Heart left ventricle (tissue), 16 donors: ENCODE data around the gene STON1. TPM values are rescaled to one million over a fixed set of nuclear protein-coding genes. Genes with fewer than 3 reads are reported as not detected.
A peak's percentile ranks its signal among the peaks of the same experiment; 100 is the strongest.

Experiments
- ATAC-seq, 4 donors: fragments of 200-7000 bp; cut with Tn5 transposase; one replicate each; pipeline ENCODE4 v1.9.1; 2020 to 2022; ENCODE audit warnings: moderate library complexity in 4 of 4, mild to moderate bottlenecking in 3 of 4, moderate number of reproducible peaks in 1 of 4
- DNase-seq, 5 donors: peaks; one replicate each; pipeline ENCODE4 v3.0.0-alpha.2; 2020
- H3K27ac ChIP-seq, 12 donors: fragments of 200-600 bp; sonication (generic) in 4 of 12; one replicate each; pipeline versions ENCODE4 v1.5.0 to v1.8.0; 2016 to 2022; ENCODE audit warnings: mild to moderate bottlenecking in 2 of 12
- H3K27me3 ChIP-seq, 9 donors: fragments of 200-600 bp; sonication (generic) in 2 of 9; one replicate each; pipeline versions ENCODE4 v1.5.1 to v1.8.0; 2016 to 2022; ENCODE audit warnings: mild to moderate bottlenecking in 3 of 9
- H3K36me3 ChIP-seq, 9 donors: fragments of 200-600 bp; sonication (generic) in 2 of 9; one replicate each; pipeline versions ENCODE4 v1.5.0 to v1.8.0; 2018 to 2022; ENCODE audit warnings: mild to moderate bottlenecking in 2 of 9
- H3K4me1 ChIP-seq, 12 donors: fragments of 200-600 bp; sonication (generic) in 4 of 12; one replicate each; pipeline versions ENCODE4 v1.5.0 to v1.8.0; 2016 to 2022; ENCODE audit warnings: mild to moderate bottlenecking in 3 of 12
- H3K4me3 ChIP-seq, 12 donors: fragments of 200-600 bp; sonication (generic) in 4 of 12; one replicate each; pipeline versions ENCODE4 v1.5.0 to v1.8.0; 2017 to 2022; ENCODE audit warnings: mild to moderate bottlenecking in 9 of 12, moderate library complexity in 4 of 12
- H3K9me3 ChIP-seq, 12 donors: fragments of 200-600 bp; sonication (generic) in 4 of 12; one replicate each; pipeline versions ENCODE4 v1.5.0 to v1.8.0; 2016 to 2022; ENCODE audit warnings: mild to moderate bottlenecking in 1 of 12
- CTCF ChIP-seq, 12 donors: fragments of 200-600 bp; sonication (generic) in 4 of 12; IDR thresholded peaks; one replicate each; pipeline versions ENCODE4 v1.5.0 to v1.8.0; 2018 to 2022; ENCODE audit warnings: antibody characterized with exemption in 12 of 12, mild to moderate bottlenecking in 5 of 12
- POLR2A ChIP-seq, 2 donors: fragments of 450-650 bp; IDR thresholded peaks; one replicate each; pipeline ENCODE4 v1.6.1; 2017; ENCODE audit warnings: antibody characterized with exemption in 2 of 2, mild to moderate bottlenecking in 2 of 2, moderate library complexity in 2 of 2
- WGBS, 4 donors: extraction: QIAGEN DNeasy Blood & Tissue Kit in 2 of 4; methylation state at CpG; one replicate each; pipeline versions ENCODE4 v1.1.5 to v1.1.7; 2013 to 2018; 5-methylcytosine and 5-hydroxymethylcytosine counted together
- intact Hi-C, 10 donors: fragments of 100-400 bp; cut with DNase I; formaldehyde crosslinking; loops; one replicate each; pipeline versions ENCODE4 v1.11.1 to v1.14.2; 2022
- polyA plus RNA-seq, 2 donors: library from polyadenylated mRNA; stranded (reverse); fragments of 200-250 nt; gene quantifications; one replicate each; pipeline ENCODE4 v1.2.3, GENCODE V29; 2013
- total RNA-seq, 9 donors: library from RNA; depleted of rRNA in 2 of 9; stranded (reverse); fragments of >200 nt in 2 of 9; fragmentation: NEBNext Ultra II Directional in 3 of 9; extraction: Animal tissue kit (Norgen Biotek cat#: 25700) in 3 of 9; gene quantifications; one replicate each; pipeline versions ENCODE4 v1.1.0 to v1.2.4, GENCODE V29; 2016 to 2023
- donor health status: ischemic (EF 13 %, LVEDD 7.1; RV severe dilation, severe dysfunction).
- donor health status: healthy with polysubstance abuse.
- donor health status: DM: no; HTN: yes; CAD: no.
- donor health status: DM: no; HTN: no; CAD: no.
- donor health status: ischemic (EF 25% LVEDD 6.9; RV normal size, moderate dysfunction).
- donor health status: ischemic (EF 25% LVEDD 5.7; RV mildly dilated, moderate dysfunction).
- donor health status: healthy.
- donor health status: DM: yes; HTN: yes; CAD: no.
- donor health status: ischemic (EF 35%, LVEDD 5.7; RV mildly dilated, moderate dysfunction).
- donor health status: nonischemic (EF 11% LVEDD 7.7; RV severe dilation, severe dysfunction).
- donor health status: DM: yes; HTN: yes; CAD: no.
- donor health status: PGD.
- donor health status: ischemic (EF 29% LVEDD 5.4; RV normal size, mild dysfunction).
- donor health status: nonischemic (EF 23%, LVEDD 6.1; RV moderate dilation, normal function).

The STON1 gene
- total and polyA plus RNA-seq, 11 donors, result 2.6 to 8.6 (median 4.4) TPM

DNA sequence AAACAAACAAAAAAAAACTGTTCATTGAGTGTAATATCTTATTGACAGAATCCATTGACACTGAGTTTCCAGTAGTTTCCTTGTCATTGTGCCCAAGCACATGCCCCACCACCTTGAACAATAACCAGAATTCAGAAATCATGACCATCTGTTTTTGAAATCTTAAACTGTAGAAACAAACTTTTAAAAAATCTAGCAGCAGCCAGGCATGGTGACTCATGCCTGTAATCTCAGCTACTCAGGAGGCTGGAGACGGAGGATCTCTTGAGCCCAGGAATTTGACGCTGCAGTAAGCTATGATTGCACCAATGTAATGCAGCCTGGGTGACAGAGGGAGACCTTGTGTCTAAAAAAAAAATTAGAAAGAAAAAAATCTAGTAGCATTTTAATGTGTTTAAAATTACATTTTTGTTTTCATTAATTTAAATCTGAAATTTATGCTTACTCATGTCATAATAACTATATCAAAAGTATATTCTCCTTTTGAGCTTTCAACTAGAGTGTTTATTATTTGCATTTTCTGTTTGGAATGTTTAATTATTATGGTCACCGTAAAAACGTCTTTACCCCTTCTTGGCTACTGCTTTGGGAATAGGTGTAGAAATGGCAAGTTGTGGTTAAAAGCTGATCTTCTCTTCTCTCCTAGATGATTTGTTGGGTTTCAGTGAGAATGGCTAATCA is 25.2 kb upstream of the STON1 start:
- TF ChIP-seq CTCF (IDR thresholded peaks at IDR 0.05), result no peak
- no peak for TF ChIP-seq POLR2A (IDR thresholded peaks at IDR 0.05)
- ATAC-seq (no peak), DNase-seq (no peak)
- intact Hi-C loops, result no loop called here
- Histone ChIP-seq H3K4me3 (no peak overlapping the region), H3K36me3 (peaks cover 0 to 73% (median 54%) of the 10 kb centered on the region in 9 donors), H3K9me3 (no peaks in the 10 kb centered on the region), H3K4me1 (peaks cover 0 to 19% (median 11%) of the 10 kb centered on the region in 12 donors), H3K27me3 (no peaks in the 10 kb centered on the region), H3K27ac (no peak overlapping the region)
- 78 to 86% (median 84%) methylated on average over 4 of the region's 4 CpGs for WGBS, 4 donors

- peaks cover 0 to 27% (median 15%) of the 10 kb centered on the region in 12 donors for H3K4me1 ChIP-seq
- no peaks in the 10 kb centered on the region for H3K27me3 ChIP-seq
- ATAC-seq (no peak), DNase-seq (no peak)
- intact Hi-C loops, result no loop called here
- H3K4me3 ChIP-seq, result no peak overlapping the region
- H3K27ac ChIP-seq, result no peak overlapping the region
- 93 to 98% (median 96%) methylated on average over 4 of the region's 4 CpGs for WGBS, 4 donors
- TF ChIP-seq CTCF (IDR thresholded peaks at IDR 0.05) (no peak), POLR2A (IDR thresholded peaks at IDR 0.05) (no peak)
- peaks cover 0 to 75% (median 49%) of the 10 kb centered on the region in 9 donors for H3K36me3 ChIP-seq
- H3K9me3 ChIP-seq, result no peaks in the 10 kb centered on the region
Measured at GRCh38 chr2:48507111-48507510, 22.8 kb upstream of the STON1 start.

- intact Hi-C loops, result no loop called here
- no peaks in the 10 kb centered on the region for H3K27me3 ChIP-seq
- H3K4me3 ChIP-seq, result no peak overlapping the region
- peaks cover 0 to 27% (median 15%) of the 10 kb centered on the region in 12 donors for H3K4me1 ChIP-seq
- no peaks in the 10 kb centered on the region for H3K9me3 ChIP-seq
- H3K36me3 ChIP-seq, result peaks cover 0 to 77% (median 47%) of the 10 kb centered on the region in 9 donors
- no peak for DNase-seq
- peak in 3 of 4 donors; percentile 37 to 55 (median 42) for ATAC-seq
- no peak for TF ChIP-seq CTCF (IDR thresholded peaks at IDR 0.05)
- no peak for TF ChIP-seq POLR2A (IDR thresholded peaks at IDR 0.05)
- WGBS, 4 donors, result 56 to 63% (median 58%) methylated on average over 5 of the region's 5 CpGs
- peak overlapping the region in 8 of 12 donors; percentile 4 to 76 (median 41) for H3K27ac ChIP-seq
Measured at GRCh38 chr2:48508461-48509124, 21.4 kb upstream of the STON1 start.

GRCh38 chr2:48510329-48510728 is 19.6 kb upstream of the STON1 start:
- Histone ChIP-seq H3K4me1 (peaks cover 0 to 30% (median 19%) of the 10 kb centered on the region in 12 donors), H3K27me3 (no peaks in the 10 kb centered on the region), H3K4me3 (no peak overlapping the region), H3K27ac (peak overlapping the region in 2 of 12 donors; percentile 15 to 76), H3K36me3 (peaks cover 0 to 86% (median 57%) of the 10 kb centered on the region in 9 donors), H3K9me3 (no peaks in the 10 kb centered on the region)
- DNase-seq, result no peak
- WGBS, 4 donors, result 63 to 75% (median 70%) methylated on average over 3 of the region's 3 CpGs
- intact Hi-C loops, result loop anchor here in 1 of 10 donors (10.0 kb wide), 1 partner anchor 74 kb away; no protein-coding TSS in a partner anchor
- TF ChIP-seq POLR2A (IDR thresholded peaks at IDR 0.05), result no peak
- no peak for TF ChIP-seq CTCF (IDR thresholded peaks at IDR 0.05)
- ATAC-seq, result no peak
